Calu3 (cell line): ENCODE data around the gene GNMT. TPM values are rescaled to one million over a fixed set of nuclear protein-coding genes. Genes with fewer than 3 reads are reported as not detected.

ENCODE experiments used
- BruUV-seq: library from RNA; stranded (reverse); fragments of 400-500 nt; replicated peaks from 2 replicates; lab custom pipeline; 2021; lab: Mats Ljungman, UMichigan
- CTCF ChIA-PET: fragments of 300-600 bp; sonication (Branson Sonifier 250); formaldehyde crosslinking; loops from one replicate; lab custom pipeline; 2022; ENCODE audit warnings: antibody characterized with exemption; lab: Charles Lee
- DNase-seq: peaks from one replicate; pipeline ENCODE4 v3.0.0; 2022
- H3K27ac Mint-ChIP-seq: one replicate; pipeline ENCODE4 v1.8.0; 2022; ENCODE audit warnings: mixed read lengths; ENCODE audit not compliant: unreplicated experiment
- H3K27me3 Mint-ChIP-seq: one replicate; pipeline ENCODE4 v1.8.0; 2022; ENCODE audit warnings: mixed read lengths; ENCODE audit not compliant: unreplicated experiment
- H3K36me3 Mint-ChIP-seq: one replicate; pipeline ENCODE4 v1.8.0; 2022; ENCODE audit warnings: mild to moderate bottlenecking, moderate library complexity, mixed read lengths; ENCODE audit not compliant: insufficient read depth, unreplicated experiment
- H3K4me1 Mint-ChIP-seq: one replicate; pipeline ENCODE4 v1.8.0; 2022; ENCODE audit warnings: mild to moderate bottlenecking, low read depth, mixed read lengths; ENCODE audit not compliant: unreplicated experiment
- H3K4me3 Mint-ChIP-seq: one replicate; pipeline ENCODE4 v1.8.0; 2022; ENCODE audit warnings: mild to moderate bottlenecking, low read depth, moderate library complexity, mixed read lengths; ENCODE audit not compliant: unreplicated experiment
- H3K9me3 Mint-ChIP-seq: one replicate; pipeline ENCODE4 v1.8.0; 2022; ENCODE audit warnings: low read depth, mixed read lengths; ENCODE audit not compliant: unreplicated experiment
- CTCF ChIP-seq: fragments of 200-600 bp; IDR thresholded peaks from one replicate; pipeline ENCODE4 v1.8.0; 2022; ENCODE audit warnings: antibody characterized with exemption; ENCODE audit not compliant: unreplicated experiment
- intact Hi-C: fragments of 100-400 bp; cut with micrococcal nuclease; formaldehyde crosslinking; loops from one replicate; pipeline ENCODE4 v1.10.0; 2022; ENCODE audit not compliant: unreplicated experiment
- total RNA-seq: library from RNA; stranded (reverse); gene quantifications from 2 replicates; pipeline ENCODE4 v1.2.3, GENCODE V29; 2022

GNMT gene
- total RNA-seq, 1 experiment from 2014 or later, result 0.45 TPM

GRCh38 chr6:42984924-42985475 is 24.4 kb downstream of the GNMT start:
- DNase-seq, result peak; percentile 19
- H3K9me3 Mint-ChIP-seq, result no peaks in the 10 kb centered on the region
- H3K27ac Mint-ChIP-seq, result peak overlapping the region; percentile 24
- no peaks in the 10 kb centered on the region for H3K27me3 Mint-ChIP-seq
- H3K4me3 Mint-ChIP-seq, result peak overlapping the region; percentile 84
- intact Hi-C loops, result loop anchor here (5.0 kb wide), 1 partner anchor 83 kb away; no protein-coding TSS in a partner anchor
- CTCF ChIA-PET, result interaction anchor here (0.9 to 1.5 kb wide), 6 partner anchors 11 to 189 kb away, joined by 3 to 5 read pairs (median 4); partner anchors contain the start of gene CNPY3
- peaks cover 23% of the 10 kb centered on the region for H3K36me3 Mint-ChIP-seq
- peaks cover 36% of the 10 kb centered on the region for H3K4me1 Mint-ChIP-seq
- no TSS peak for BruUV-seq
- TF ChIP-seq CTCF, result no peak

GRCh38 chr6:42987533-42988451 is 27.2 kb downstream of the GNMT start:
- Mint-ChIP-seq H3K36me3 (peaks cover 33% of the 10 kb centered on the region), H3K4me1 (peaks cover 36% of the 10 kb centered on the region), H3K9me3 (no peaks in the 10 kb centered on the region), H3K27me3 (no peaks in the 10 kb centered on the region), H3K27ac (no peak overlapping the region), H3K4me3 (no peak overlapping the region)
- no TSS peak for BruUV-seq
- no peak for TF ChIP-seq CTCF
- intact Hi-C loops, result no loop called here
- CTCF ChIA-PET, result interaction anchor here (0.6 to 0.9 kb wide), 2 partner anchors 26 to 77 kb away, joined by 3 read pairs; partner anchors contain the start of genes KLHDC3 and MEA1
- no peak for DNase-seq

- no peak overlapping the region for H3K27ac Mint-ChIP-seq
- no peak overlapping the region for H3K4me3 Mint-ChIP-seq
- DNase-seq, result no peak
- no peaks in the 10 kb centered on the region for H3K9me3 Mint-ChIP-seq
- no TSS peak for BruUV-seq
- no peaks in the 10 kb centered on the region for H3K27me3 Mint-ChIP-seq
- intact Hi-C loops, result no loop called here
- peaks cover 34% of the 10 kb centered on the region for H3K4me1 Mint-ChIP-seq
- no peak for TF ChIP-seq CTCF
- CTCF ChIA-PET, result interaction anchor here (0.6 kb wide), 1 partner anchor 77 kb away, joined by 3 read pairs; no protein-coding TSS in a partner anchor
- peaks cover 30% of the 10 kb centered on the region for H3K36me3 Mint-ChIP-seq
These were observed 28.0 kb downstream of the GNMT start for GRCh38 chr6:42988486-42989020.

GRCh38 chr6:42989923-42990322 is 29.4 kb downstream of the GNMT start:
- BruUV-seq, result no TSS peak
- DNase-seq, result no peak
- Mint-ChIP-seq H3K9me3 (no peaks in the 10 kb centered on the region), H3K4me1 (peaks cover 24% of the 10 kb centered on the region), H3K4me3 (no peak overlapping the region), H3K36me3 (peaks cover 17% of the 10 kb centered on the region), H3K27me3 (no peaks in the 10 kb centered on the region), H3K27ac (no peak overlapping the region)
- intact Hi-C loops, result no loop called here
- CTCF ChIA-PET, result no interaction called here
- no peak for TF ChIP-seq CTCF
